NCI-H2107 (cell line): ENCODE results near the gene COL2A1.
"Not testable (repeated sequence)": the region's sequence is repeated elsewhere in the genome, so short reads cannot be mapped to it uniquely, and the experiment has no call there.

ENCODE experiments used
- DNase-seq: peaks from one replicate; lab custom pipeline; 2025; lab: John Stamatoyannopoulos, UW

COL2A1 gene

DNA sequence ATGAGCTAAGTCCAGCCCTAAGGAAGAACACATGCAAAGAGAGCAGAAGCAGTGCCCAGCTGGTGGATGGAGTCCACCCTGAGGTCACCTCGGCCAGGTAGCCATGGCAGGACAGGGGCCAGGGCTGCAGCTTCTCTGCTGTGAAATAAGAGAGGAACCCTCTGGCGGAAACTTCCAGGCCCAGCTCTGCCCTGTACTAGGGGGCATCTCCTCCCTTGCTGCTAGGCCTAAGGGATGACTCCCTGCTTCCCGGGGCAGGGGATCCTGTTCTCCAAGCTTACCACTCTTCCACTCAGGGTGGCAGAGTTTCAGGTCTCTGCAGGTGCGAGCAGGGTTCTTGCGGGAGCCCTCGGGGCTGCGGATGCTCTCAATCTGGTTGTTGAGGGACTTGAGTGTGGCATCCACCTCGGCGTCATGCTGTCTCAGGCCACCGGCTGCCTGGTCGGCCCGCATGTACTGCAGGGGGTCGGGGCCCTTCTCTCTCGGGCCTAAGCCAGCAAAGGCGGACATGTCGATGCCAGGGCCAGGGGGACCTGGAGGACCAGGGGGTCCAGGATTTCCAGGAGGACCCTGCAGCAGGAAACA lies 29.1 kb downstream of the COL2A1 start:
- DNase-seq: no peak

DNA sequence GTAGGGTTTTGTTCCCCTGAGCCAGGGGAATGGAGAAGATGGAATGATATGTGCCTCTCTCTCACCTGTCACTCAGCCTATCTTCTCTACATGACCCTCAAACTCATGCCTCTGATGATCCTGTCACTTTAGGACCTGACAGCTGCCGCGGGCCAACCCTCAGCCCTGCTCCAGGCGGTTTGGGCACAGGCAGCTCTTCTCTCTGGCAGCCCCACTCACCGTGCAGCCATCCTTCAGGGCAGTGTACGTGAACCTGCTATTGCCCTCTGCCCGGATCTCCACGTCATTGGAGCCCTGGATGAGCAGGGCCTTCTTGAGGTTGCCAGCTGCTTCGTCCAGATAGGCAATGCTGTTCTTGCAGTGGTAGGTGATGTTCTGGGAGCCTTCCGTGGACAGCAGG lies 30.4 kb downstream of the COL2A1 start:
- DNase-seq: no peak

DNA sequence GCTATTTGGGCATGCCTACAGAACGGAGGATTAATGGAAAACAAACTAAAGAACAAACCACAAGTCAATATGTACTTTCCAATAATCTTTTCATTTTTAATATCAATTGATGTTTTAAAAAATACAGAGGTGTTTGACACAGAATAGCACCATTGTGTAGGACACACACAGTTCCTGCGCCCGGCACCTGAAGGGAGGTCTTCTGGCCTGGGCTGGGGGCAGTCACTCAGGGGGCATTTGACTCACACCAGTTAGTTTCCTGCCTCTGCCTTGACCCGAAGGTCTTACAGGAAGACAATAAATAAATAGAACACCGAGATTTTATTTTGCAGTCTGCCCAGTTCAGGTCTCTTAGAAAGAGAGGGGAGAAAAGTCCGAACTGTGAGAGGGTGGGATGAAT lies 31.4 kb downstream of the COL2A1 start:
- DNase-seq: no peak

DNA sequence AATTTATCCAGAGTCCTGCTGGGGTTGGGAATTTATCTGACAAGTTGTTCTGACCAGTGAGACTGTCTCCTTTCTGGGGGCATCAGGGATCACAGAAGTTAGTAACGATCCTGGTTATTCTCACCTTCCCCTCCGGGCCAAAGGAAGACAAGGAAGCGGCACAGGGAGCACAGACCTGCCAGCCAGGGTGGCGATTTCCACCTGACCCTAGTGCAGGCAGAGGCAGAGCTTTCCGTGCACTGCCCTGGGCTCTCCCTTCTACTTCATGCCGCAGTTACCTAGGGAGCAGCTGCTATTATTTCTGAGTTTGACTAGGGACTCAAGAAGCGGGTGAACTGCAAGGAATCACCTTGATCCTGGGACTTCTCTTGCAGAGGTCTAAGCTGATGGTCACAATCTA lies 33.4 kb downstream of the COL2A1 start:
- no peak for DNase-seq

DNA sequence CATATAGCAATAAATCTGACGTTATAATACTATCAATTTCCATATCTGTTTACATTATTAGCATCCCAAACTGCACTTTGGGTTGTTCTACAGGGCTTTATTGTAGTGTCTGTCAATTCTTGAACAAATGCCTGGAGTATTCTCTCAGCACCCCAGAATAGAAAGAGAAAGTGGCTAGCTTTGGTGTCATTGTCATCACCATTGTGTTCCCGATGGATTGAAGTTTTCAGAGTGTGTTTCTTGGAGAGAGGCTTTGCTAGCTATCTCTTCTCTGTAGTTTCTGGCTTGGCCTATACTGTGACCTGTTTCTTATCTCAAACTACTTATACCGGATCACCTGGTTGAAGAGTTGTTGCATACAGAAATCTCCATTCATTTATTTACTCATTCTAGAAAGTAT lies 34.4 kb downstream of the COL2A1 start:
- no peak for DNase-seq

DNA sequence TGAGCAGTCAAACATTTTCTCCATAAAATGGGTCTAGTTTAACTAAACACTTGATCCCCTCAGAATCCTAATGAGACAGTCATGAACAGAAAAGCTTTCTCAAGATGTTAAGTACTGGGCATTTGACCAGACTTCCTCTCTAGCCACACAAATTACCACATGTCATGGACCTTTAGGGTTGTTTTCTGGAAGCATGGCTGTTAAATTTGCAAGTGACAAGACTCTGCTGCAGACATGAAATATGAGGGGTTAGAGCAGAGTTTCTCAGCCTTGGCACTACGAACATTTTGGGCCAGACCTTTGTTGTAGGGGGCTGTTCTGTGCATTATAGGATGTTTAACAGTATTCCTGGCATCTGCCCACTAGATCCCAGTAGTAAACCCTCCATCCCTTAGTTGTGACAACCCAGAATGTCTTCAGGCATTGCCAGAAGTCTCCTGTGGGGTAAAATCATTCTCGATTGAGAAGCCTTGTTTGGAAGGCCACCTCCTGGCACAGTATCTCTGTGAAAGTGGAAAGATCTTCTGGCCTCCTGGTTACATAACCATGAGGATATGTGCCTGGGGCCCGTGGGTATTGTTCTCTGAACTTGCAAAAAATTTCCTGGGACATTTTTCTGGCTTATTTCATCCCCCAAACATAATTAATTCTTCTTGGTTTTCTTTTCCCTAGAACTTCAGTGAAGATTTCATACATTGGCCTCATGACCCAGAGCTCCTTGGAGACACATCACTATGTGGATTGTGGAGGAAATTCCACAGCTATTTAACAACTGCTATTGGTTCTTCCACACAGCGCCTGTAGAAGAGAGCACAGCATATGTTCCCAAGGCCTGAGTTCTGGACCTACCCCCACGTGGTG lies 36.6 kb downstream of the COL2A1 start:
- no peak for DNase-seq

DNA sequence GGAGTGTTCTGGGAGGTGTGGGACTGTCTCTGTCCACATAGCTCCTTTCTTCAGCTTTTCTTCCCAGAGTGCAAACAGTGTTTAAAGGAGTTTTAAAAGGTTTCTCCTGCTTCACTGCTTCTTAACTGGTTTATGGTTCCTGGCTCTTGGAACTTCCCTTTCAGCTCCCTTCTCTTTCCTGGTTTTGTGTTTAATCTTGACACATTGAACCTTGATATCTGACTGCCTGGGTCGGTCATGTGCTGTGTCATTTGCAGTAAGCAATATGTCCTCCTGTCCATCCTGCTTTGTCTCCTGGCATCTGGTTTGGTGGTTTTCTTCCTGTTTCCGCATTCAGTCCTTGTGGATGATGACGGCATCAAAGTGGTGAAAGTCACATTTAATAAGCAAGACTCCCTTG lies 38.7 kb downstream of the COL2A1 start:
- DNase-seq: no peak

DNA sequence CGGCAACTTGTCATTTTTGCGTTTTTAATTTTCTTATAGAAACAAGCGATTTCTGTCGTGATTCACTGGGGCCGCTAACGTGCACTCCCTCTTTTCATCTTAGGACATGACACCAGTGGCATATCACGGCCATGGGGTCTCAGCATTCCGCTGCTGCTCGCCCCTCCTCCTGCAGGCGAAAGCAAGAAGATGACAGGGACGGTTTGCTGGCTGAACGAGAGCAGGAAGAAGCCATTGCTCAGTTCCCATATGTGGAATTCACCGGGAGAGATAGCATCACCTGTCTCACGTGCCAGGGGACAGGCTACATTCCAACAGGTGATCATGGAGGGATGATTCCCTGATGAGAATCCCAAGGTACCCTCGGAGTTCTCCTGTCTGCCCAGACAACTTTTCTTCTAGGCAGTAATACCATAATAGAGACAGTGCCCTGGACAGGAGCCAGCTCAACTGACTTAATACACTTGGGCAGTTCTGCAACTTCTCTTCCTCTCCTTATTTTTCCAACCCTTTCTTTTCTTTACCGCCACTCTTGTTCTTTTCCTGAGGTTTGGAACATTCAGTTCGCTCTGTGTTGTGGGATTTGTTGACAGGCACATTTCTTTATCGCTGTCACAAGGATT lies 40.1 kb downstream of the COL2A1 start:
- DNase-seq: no peak

DNA sequence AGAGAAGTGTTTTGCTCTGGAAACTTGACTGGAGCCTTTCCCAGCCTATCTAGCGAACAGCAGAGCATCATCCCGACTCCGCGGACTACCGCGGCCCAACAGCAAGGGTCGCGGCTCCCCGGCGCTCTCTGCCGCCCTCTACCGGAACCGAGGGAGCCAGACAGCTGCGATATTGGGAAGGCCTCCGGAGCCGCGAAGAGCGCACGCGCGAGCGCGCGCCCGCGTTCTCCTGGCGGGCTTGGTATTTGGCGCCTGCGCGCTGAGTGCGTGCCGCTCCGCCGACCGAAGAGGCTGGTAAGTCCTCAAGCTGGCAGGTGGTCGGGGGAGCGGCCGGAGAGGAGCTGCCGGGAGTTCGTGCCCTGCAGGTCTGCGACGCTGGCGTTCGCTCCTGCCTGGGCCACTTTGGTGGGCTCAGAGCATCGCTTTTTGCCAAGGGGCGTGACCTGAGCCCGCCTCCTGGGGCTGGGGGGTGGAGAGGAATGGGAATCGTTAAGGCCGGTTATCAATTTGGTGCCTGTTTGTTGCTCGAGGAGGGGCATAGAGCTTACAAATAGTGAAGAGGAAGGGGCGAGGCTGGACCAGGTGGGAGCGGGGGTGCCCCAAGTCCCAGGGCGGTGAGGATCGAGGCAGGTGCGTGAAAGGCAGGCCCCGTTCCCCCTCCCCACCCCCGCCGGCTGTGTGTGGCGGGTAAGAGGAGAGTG lies 40.8 kb downstream of the COL2A1 start, which contains the start of gene TMEM106C:
TSS of gene TMEM106C (plus strand) at position 257 of the 701 bp plus-strand sequence. CDS start 641 bp downstream, outside the sequence.
- peak; percentile 91 for DNase-seq

DNA sequence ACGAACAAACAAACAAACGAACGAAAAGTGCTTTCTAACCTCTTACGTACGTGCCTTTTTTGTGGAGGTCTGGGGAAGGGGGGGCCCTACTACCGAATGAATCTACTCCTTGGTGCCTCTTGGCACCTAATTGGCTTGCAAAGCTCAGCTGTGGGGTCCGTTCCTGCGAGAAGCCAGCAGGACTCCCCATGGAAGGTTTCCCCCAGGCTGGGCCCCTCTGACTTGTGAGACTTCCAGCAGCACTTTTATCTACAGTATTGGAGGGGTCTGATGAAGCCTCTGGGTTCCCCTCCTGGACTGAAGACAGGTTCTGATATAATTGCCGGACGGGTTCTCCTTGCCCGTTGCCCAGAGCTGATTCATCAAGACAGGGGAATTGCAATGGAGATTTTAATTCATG lies 42.1 kb downstream of the COL2A1 start:
- no peak for DNase-seq

DNA sequence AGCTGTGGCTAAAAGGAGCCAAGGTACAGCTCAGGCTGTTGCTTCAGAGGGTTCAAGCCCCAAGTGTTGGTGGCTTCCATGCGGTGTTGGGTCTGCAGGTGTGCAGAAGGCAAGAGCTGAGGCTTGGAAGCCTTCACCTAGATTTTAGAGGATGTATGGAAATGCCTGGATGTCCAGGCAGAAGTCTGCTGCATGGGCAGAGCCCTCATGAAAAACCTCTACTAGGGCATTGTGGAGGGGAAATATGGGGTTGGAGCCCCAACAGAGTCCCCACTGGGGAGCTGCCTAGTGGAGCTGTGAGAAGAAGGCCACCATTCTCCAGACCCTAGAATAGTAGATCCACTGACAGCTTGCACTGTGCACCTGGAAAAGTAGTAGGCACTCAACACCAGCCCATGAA lies 46.6 kb downstream of the COL2A1 start:
- DNase-seq: not testable (repeated sequence)

DNA sequence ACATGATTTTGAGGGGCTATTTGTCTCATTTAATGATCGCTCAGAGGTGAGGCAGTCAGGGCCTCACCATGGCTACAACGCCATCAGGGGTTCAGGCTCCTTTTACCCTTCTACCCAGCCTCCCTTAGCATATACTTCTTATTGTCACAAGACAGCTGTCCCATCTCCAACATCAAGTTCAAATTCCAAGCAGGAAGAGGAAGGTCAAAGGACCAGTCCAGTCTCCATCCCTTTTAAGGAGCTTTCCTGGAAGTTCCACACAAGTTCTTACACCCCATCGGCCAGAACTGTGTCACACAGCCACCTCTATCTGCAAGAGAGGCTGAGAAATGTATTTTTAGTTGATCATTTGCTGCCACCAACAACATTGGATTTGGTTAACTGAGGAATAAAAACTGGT lies 49.2 kb downstream of the COL2A1 start:
- DNase-seq: no peak

DNA sequence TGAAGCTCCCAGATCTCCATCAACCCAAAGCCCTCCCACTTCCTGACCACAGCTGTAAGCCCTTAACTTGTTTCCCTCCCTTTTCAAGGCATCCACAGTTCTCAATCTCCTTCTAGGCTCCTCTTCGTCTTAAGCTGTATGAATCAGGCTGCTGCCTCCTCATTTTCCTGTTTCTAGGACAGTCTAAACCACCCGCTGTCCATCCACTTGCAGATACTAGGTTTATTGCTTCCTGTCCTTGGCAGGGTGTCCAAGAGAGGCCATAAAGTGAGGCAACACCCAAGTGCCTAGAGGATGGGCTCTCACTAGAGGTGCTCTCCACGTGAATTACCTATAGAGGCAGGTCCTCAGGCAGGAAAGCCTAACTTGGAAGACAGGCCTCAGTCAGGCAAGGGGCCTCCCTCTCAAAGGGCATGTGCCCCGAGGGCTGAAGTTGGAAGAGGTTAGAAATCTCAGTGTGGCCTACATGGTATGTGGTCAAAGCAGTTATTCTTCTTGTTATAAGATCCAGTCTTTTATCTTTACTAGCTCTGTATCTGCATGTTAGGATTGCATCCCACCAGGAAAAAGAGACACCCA lies 49.7 kb downstream of the COL2A1 start:
- no peak for DNase-seq

DNA sequence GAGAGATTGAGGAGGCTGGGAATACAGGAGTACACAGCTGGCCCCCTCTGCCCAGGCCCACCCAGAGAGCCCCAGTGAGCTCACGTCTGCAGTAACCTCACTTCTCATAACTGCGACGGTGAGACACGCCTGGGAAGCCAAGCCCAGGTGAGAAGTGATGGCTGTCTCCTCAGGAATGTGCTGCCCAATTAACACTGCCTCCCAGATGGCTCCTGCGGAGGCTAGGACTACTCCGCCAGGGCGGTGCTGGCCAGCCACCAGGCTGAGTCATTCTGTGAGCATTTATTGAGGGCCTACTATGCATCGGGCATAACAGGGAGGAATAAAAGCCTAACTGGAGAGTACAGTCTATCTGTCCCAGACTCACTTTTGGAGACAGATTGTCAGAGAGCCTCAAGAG lies 50.2 kb downstream of the COL2A1 start:
- DNase-seq: no peak

DNA sequence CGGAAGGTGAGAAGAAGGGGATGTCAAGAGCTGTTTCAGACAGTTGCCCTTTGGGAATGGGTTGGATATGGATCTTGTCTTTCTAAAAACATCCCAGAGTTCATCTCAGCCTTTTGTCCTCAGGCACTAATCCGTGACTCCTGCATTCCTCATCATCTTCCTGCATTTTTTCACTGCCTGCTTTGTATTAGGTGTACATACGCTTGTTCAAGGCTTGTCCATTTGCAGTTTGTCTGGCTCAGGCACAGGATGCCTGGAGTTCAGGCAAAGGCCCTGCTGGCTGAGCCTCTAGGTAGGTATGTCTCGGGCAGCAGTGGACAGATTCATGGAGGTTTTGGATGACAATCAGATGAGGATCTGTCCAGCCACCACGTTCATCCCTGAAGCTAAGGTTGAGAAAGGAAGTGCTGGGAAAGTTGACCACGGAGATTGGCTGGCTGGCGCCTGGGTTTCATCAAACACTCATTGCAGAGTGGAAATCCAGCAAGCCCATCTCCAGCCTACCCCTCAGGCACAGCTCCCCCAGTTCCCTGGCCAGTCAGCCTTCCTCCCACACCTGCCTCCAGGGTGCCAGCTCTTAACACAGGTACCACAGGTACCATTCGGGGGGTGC lies 53.3 kb downstream of the COL2A1 start:
- no peak for DNase-seq

DNA sequence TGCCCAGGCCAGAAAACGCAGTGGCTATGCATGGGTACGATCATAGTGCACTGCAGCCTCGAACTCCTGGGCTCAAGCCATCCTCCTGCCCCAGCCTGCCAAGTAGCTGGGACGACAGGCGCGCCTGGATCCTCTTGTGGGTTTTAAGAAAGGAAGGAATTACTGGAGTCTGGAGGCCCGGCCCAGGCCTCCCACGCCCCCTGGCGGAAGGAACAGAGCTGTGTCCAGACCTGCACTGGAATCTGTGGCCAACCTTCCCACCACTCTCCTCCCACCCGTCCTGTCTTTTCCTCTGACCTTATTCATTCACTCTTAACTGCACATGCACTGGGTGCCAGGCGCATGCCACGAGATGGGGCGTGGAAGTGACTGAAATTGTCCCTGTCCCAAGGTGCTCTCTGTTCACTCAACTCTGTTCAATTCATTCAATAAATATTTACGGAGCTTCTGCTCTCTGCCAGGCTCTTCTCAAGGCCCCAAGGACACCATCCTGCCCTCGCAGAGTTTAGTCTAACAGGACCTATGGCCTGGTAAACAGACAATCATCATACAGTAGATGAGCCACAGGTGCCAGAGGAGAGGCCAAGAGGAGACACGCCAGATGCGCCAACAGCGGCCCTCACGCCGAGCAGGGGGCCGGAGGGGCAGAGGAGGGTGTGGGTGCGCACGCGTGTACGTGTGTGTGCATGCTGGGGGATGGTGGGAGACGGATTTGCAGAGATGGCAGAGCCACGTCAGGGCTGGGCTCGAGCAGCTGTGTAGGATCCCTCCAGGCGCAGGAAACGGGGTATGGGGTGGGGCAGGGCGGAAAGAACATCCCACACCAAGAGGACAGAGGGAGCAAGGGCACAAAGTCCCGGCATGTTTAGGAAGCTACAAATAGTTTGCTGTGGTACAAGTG lies 54.6 kb downstream of the COL2A1 start:
- DNase-seq: no peak

DNA sequence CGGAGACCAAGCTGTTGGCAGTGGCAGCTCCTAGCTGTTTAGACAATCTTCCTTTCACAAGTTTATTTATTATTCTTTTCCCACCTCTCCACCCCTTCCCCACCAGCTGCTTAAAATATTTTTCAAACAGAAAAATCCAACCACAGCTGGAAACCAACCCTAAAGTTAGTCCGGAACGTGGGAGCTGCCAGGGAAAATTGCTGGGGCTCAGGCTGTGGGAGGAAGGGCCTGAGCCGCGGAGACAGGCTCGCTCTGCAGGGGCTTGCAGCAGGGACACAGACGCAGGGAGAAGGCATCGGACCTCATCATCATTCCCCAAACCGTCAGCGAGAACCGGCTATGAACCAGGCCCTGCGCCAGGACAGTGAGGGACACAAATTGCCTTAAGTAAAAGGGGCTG lies 56.9 kb downstream of the COL2A1 start:
- no peak for DNase-seq

DNA sequence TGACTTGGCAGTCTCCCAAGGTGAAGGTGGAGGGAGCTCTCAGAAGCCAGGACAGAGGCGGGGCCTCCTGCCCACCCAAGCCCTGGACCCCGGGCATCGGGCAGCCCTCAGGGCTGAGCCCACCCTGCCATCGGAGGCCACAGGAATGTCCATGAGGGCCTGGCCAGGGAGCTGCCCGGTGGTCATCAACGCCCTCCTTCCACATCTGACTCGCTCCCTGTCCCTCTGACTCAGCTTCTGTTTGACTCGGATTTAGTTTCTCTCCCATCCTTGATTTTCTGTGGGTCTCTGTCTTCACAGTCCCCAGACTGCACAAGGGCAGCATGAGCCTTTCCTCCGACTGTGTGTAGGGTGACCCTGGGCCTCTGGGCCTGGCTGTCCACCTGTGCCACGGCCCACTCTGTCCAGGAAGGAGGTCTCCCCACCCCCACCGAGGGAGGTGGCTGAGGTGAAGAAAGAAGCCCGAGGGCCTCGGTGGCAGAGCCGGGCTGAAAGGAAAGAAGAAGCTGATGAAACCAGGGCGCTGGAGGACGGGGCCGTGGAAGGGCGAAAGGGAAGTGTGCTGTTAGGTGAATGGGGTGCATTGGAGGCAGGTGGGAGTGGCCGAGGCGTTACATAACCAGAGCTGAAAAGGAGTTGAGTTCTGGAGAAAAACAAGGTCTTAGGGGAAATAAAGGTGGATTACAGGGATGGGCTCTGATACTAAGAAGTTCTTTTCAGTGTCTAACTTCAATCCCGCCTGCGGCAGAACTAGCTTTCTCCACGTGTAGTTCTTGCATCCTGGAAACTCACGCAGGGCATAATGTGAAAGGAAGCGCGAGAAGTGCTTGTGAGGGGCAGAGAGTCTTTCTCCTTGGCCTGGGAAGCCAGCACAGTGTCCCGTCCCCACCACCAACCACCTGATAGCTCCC lies 57.6 kb downstream of the COL2A1 start:
- no peak for DNase-seq

DNA sequence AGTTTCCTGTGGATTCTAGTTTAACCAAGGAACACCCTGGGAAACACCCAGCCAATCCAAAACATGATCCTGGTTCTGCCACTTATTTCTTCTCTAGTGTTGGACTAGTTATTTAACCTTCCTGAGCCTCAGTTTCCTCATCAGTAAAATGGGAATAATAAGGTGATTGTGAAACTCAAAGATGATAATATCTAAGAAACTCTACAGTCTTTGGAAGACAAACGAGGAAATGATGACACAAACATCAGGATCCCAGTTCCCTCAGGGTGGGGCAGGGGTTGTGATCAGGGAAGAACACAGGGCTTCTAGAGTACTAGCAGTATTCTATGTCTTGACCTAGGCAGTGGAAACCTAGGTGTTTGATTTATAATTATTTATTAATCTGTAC lies 58.9 kb downstream of the COL2A1 start:
- DNase-seq: no peak
